ENCODE results near the gene DOK5. TPM values are rescaled to one million over a fixed set of nuclear protein-coding genes. Genes with fewer than 3 reads are reported as not detected.

DOK5 gene
- total RNA-seq, 4 donors from 2014 or later, result 1.4 to 9.8 TPM; not detected in 2

DNA sequence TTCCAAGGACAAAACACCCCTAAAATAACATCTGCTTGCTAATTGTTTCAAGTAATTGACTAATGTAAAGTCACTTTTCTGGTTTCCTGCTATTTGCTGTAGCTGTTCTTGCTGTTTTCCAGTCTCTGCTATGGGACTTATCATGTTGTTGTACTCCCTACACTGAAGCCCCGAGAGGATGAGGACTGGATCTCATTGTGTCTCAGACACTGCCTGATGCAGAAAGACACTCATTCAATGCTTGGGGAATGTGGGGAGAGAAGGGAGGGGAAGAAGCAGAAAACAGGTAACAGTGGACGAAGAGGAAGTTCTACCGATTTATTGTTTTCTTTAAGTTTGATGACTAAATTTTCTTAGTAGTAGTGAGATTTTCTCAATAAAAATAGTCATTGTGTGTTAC is 79.8 kb downstream of the DOK5 start:
- Histone ChIP-seq H3K27ac (no peak overlapping the region), H3K4me3 (no peak overlapping the region), H3K27me3 (no peaks in the 10 kb centered on the region), H3K36me3 (no peaks in the 10 kb centered on the region), H3K4me1 (no peaks in the 10 kb centered on the region), H3K9me3 (no peaks in the 10 kb centered on the region)
- no peak for DNase-seq
- TF ChIP-seq POLR2A (IDR thresholded peaks at IDR 0.05), result no peak
- TF ChIP-seq, protein P1, sequence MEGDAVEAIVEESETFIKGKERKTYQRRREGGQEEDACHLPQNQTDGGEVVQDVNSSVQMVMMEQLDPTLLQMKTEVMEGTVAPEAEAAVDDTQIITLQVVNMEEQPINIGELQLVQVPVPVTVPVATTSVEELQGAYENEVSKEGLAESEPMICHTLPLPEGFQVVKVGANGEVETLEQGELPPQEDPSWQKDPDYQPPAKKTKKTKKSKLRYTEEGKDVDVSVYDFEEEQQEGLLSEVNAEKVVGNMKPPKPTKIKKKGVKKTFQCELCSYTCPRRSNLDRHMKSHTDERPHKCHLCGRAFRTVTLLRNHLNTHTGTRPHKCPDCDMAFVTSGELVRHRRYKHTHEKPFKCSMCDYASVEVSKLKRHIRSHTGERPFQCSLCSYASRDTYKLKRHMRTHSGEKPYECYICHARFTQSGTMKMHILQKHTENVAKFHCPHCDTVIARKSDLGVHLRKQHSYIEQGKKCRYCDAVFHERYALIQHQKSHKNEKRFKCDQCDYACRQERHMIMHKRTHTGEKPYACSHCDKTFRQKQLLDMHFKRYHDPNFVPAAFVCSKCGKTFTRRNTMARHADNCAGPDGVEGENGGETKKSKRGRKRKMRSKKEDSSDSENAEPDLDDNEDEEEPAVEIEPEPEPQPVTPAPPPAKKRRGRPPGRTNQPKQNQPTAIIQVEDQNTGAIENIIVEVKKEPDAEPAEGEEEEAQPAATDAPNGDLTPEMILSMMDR (IDR thresholded peaks at IDR 0.05), result no peak
- intact Hi-C loops (cut with DNase I; ENCODE audit: low total_unique reads), result no loop called here

DNA sequence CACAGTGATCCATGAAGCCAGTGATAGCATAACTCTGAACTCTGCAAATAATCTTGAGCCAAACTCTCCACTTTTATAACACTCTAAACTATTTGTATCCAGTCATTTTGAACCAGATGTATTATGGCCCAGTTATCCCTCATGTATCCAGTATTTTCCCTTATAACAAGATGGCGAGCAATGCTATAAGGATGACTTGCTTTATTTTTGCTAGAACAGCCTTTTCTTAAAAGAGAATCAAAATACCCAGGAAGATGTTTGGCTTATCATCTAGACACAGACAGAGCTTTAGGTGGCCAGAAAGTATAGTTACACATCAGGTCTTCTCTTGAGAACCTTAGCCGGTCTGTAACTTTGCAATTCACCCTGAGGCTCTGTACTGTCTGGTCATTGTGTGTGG is 81.0 kb downstream of the DOK5 start:
- DNase-seq, result no peak
- intact Hi-C loops (cut with DNase I; ENCODE audit: low total_unique reads), result no loop called here

DNA sequence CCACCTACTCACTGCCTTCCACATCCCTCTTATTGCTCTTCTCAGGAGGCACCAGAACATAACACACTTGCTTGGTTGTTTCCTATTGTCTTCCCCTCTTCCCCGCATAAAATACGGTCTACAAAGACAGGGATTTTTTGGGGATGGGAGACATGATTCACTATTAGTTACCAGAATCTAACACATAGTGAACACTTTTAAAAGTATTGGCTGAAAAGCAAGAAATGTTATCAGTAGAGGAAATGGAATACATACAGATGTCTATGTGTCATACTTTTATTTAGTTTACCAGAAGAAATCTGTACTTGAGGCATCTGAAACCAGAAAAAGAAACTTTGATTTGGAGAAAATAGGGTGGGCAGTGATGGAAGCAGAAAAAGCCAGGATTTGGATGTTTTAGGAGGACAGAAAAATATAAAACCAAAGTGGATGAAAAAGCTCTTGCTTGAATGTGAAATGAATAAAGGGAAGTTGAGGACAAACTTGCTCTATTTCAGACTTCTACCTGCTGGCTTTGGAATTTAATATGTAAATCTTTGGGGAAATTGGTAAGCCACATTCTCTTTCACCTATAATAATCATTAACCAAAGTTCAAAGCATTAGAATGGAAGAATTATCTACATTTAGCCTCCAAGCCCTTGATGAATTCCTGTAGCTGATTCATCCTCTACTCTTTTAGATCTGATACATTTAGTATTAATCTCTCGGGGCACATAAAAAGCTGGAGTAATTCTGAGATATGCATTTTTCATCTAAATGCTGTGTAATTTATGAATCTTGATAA is 82.6 kb downstream of the DOK5 start:
- H3K4me3 ChIP-seq, result no peak overlapping the region
- no peak overlapping the region for H3K27ac ChIP-seq
- H3K4me1 ChIP-seq, result no peaks in the 10 kb centered on the region
- TF ChIP-seq POLR2A (IDR thresholded peaks at IDR 0.05), result no peak
- TF ChIP-seq, protein P1 (IDR thresholded peaks at IDR 0.05), result no peak
- no peaks in the 10 kb centered on the region for H3K36me3 ChIP-seq
- no peaks in the 10 kb centered on the region for H3K27me3 ChIP-seq
- intact Hi-C loops (cut with DNase I; ENCODE audit: low total_unique reads), result no loop called here
- no peak for DNase-seq
- H3K9me3 ChIP-seq, result no peaks in the 10 kb centered on the region

More for the DNA sequence above, 81.0 kb downstream of the DOK5 start:
- no peak overlapping the region for H3K27ac ChIP-seq
- H3K27me3 ChIP-seq, result no peaks in the 10 kb centered on the region
- no peaks in the 10 kb centered on the region for H3K36me3 ChIP-seq
- H3K4me1 ChIP-seq, result no peaks in the 10 kb centered on the region
- H3K4me3 ChIP-seq, result no peak overlapping the region
- no peaks in the 10 kb centered on the region for H3K9me3 ChIP-seq
- TF ChIP-seq POLR2A (IDR thresholded peaks at IDR 0.05), result no peak
- TF ChIP-seq, protein P1 (IDR thresholded peaks at IDR 0.05), result no peak

DNA sequence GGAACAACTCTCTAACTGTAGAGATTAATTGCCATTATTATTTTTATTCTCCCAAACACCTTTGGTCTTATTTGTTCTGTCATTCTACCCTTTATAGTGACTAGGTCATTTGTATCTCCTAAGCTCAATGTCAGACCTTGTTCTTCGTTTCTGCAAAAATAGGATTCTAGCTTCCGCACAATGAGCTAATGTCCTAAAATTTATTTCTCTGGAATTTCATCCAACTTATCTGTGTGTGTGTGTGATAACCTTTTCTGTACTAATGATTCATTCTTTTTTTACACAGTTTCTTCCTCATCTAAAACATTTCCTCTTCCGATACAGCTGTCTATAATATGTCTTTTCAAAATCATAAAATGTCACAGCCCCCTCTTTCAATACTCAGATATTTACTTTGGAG is 84.5 kb downstream of the DOK5 start:
- intact Hi-C loops (cut with DNase I; ENCODE audit: low total_unique reads), result no loop called here
- Histone ChIP-seq H3K4me1 (no peaks in the 10 kb centered on the region), H3K27me3 (no peaks in the 10 kb centered on the region), H3K27ac (no peak overlapping the region), H3K4me3 (no peak overlapping the region), H3K9me3 (no peaks in the 10 kb centered on the region), H3K36me3 (no peaks in the 10 kb centered on the region)
- DNase-seq, result no peak
- no peak for TF ChIP-seq POLR2A (IDR thresholded peaks at IDR 0.05)
- TF ChIP-seq, protein P1 (IDR thresholded peaks at IDR 0.05), result no peak

DNA sequence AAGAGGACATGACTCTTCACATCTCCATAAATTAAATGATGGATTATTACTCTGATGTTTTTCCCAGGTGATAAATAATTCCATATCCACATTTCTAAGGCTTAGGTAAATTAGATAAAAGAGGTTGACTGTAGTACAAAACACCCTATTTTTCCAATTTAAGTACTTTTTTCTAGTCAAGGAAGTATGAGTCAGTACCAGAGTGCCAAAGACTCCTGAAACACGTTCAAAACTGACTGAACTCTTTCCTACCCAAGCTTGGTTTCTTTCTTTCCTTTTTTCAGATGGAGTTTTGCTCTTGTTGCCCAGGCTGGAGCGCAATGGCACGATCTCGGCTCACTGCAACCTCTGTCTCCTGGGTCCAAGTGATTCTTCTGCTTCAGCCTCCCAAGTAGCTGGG is 85.0 kb downstream of the DOK5 start:
- H3K27ac ChIP-seq, result no peak overlapping the region
- intact Hi-C loops (cut with DNase I; ENCODE audit: low total_unique reads), result no loop called here
- TF ChIP-seq, protein P1 (IDR thresholded peaks at IDR 0.05), result no peak
- no peak for TF ChIP-seq POLR2A (IDR thresholded peaks at IDR 0.05)
- H3K4me3 ChIP-seq, result no peak overlapping the region
- H3K9me3 ChIP-seq, result no peaks in the 10 kb centered on the region
- no peaks in the 10 kb centered on the region for H3K36me3 ChIP-seq
- H3K27me3 ChIP-seq, result no peaks in the 10 kb centered on the region
- no peak for DNase-seq
- no peaks in the 10 kb centered on the region for H3K4me1 ChIP-seq

All from uterus (tissue), 4 donors.